ENCODE results near the gene MRPL4.

- TF ChIP-seq, protein P1, sequence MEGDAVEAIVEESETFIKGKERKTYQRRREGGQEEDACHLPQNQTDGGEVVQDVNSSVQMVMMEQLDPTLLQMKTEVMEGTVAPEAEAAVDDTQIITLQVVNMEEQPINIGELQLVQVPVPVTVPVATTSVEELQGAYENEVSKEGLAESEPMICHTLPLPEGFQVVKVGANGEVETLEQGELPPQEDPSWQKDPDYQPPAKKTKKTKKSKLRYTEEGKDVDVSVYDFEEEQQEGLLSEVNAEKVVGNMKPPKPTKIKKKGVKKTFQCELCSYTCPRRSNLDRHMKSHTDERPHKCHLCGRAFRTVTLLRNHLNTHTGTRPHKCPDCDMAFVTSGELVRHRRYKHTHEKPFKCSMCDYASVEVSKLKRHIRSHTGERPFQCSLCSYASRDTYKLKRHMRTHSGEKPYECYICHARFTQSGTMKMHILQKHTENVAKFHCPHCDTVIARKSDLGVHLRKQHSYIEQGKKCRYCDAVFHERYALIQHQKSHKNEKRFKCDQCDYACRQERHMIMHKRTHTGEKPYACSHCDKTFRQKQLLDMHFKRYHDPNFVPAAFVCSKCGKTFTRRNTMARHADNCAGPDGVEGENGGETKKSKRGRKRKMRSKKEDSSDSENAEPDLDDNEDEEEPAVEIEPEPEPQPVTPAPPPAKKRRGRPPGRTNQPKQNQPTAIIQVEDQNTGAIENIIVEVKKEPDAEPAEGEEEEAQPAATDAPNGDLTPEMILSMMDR (conservative IDR thresholded peaks at IDR 0.05; ENCODE audit: low read length) = no peak
- TF ChIP-seq EZH2phosphoT487 (IDR thresholded peaks at IDR 0.05; ENCODE audit: borderline replicate concordance, low read depth, low read length) = no peak
Observed at GRCh38 chr19:10286803-10287737, 35.1 kb downstream of the MRPL4 start, which contains the start of gene ICAM4.
